NCI-H1694 treated with DMSO at 0.1 percent for 48 hours (cell line): Measurements from ENCODE around the gene XIRP2.

Source experiments
- DNase-seq: peaks from one replicate; lab custom pipeline; 2025; lab: John Stamatoyannopoulos, UW

The XIRP2 gene

DNA sequence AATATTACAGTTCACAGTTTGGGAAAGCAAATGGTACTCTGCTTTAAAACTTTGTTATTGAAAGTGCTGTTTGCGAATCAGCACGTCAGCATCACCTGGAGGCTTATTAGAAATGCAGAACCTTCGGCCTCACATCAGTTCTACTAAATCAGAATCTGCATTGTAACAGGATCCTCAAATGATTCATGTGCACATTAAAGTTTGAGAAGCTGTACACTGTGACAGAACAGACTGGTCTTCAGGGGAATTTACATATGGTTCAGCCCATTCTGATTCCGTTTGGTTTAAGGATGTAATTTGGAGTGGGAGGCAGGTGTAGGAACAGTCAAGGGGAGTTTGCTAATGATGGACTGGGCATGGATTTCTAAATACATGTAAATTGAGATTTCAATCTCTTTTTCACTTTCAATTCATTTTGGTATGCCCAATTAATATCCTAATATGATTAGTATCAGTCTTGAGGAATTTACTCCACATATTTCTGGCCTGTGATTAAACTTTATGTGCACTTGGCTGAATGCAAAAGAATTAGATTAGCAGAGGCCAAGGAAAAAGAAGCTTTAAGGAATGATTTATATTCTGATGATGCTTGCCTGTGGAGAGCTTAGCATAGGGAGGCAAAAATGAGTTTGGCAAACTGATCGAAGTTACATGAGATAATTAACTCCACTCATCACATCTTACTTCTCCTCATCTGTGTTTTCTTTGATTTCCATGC is 248.8 kb downstream of the XIRP2 start:
- no peak for DNase-seq

DNA sequence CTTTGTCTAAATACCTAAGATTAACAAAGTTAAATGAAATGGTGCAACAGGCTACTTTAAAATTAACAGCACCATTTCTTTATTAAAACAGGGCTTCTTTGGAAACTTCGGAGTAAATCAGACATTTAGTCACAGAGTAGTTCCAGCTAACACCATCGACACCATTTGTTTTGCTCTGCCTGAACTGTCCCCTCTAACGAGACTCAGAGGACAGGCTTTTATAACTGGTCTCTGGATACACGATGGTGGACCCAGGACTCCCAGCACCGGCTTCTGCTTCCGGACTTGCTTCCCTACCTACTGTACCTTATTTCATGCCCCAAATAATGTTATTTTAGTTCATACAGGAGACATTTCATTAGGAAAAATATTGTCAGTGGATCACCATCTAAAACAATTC is 252.1 kb downstream of the XIRP2 start:
- DNase-seq, result no peak

DNA sequence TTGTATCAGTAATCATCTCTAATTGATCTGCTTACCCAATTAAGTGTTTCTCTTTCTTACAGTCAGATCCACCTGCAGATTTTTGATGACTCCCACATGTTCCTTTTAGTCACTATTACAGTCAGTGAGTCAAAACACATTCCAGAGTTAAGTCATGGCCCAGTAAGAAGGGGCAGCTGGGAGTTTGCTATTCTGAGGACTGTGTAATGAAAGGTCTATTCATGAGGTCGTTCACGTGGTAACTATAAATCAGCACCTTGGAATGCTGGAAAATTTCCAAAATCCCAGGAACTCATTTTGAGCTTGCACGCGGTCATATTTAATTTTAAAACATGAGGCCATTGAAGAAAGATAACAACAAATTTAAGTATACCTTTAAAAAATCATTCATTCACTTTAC is 252.5 kb downstream of the XIRP2 start:
- no peak for DNase-seq

DNA sequence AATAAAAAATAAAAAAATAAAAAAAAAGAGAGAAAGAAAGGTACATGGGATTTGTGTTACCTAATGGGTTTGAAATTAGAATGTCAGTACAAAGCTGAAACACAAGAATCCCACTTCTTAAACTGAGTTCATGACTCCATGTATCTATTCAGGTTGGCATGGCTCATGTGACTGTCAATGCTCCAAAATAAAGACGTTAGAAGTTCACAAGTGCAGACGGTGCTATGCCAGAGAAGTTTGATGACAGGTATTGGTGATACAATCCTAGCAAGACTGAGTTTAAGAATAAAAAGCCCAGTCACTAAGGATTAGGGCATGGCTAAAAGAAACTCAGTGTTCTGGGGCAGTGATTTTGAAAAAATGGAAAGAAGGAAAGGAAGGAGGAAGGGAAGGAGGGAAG is 254.3 kb downstream of the XIRP2 start:
- no peak for DNase-seq

DNA sequence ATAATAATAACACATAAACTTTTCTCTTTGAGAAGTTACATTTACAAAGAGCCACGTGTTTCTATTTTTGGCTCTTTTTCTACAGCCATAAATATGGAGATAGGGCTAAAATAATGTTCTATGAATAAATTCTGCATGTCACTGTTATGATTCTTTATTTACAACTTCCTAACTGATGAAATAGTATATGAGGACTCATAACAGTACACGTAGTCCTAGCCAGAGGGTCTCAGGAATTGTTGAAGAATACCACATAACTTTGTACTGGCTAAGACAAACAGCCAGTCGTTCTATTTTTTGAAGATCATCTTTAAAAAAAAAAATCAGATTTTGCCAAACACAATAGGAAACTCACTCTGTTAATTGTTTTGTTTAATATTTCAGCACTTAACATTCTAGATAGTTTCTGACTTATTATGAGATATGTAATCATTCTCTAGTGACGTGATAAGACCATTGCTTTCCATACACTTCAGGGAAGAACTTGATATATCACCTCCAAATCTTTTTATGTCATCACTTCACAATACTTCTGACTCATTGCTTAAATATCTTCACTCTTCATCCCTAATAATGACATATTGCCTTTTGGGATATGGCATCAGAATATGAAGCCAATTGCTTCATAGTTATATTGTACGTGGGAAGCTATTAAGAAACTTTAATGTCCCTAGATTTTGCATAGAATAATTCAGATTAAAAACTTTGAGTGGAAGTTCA is 256.1 kb downstream of the XIRP2 start:
- no peak for DNase-seq

DNA sequence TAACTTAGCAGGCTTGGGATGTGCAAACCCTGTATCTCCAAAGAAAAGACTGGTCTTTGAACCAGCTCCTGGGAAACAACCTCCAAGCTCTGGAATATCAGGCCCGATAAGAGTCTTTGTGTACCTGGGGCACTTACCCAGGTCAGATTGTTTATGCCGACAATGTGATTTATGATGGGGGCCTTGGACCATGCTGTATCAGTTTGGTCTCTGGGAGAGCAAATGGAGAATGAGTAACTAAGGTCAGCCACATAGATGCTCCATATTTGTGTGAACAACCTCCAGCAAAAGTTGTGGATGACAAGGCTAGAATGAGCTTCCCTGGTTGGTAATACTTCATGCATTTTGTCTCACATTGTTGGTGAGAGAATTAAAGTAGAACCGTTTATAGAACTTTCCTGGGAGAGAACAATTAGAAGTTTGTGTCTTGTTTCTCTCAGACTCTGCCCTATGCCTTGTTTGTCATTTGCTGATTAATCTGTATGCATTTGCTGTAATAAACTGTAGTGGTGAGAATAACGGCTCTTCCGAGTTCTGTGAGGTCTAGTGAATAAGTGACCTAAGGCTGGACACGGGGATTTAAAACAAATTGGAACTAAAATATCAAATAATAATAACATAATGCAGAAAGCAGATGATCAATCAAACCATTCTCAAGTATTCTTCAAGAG is 259.1 kb downstream of the XIRP2 start:
- no peak for DNase-seq

DNA sequence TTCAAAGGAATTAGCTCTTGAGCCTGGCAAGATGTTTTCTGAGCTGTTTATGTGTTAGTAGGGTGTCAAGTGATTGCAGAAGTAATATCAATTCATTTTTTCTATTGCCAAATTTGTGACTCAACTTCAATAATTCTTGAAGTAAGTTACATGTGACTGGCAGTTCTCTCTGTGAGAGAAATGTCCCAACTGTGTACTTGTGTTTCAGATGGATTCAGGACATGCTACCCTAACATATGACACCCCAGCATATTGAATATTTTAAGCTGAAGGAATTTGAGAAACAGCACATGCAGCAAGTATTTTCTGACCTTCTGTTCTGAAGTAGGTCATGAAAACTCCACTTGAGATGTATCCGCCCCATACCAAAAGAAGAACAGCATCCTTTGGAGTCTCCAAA is 263.6 kb downstream of the XIRP2 start:
- DNase-seq, result no peak

DNA sequence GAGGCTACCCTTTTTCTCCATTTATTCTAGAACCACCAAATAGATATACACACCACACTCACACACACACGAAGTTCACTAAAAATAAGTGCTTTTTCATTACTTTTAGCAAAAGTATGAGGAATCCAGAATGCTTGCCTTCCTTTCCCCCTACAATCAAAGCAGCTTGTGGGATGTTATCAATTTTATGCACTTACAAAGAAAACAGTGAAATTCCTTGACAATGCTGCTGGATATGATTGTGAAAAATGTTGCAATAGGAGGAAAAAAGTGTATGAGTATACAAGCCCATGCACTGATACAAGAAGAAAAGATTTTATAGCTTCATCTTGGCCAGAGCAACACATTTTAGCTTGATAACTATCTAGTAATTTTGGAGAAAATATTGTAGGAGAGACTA is 269.2 kb downstream of the XIRP2 start:
- no peak for DNase-seq

DNA sequence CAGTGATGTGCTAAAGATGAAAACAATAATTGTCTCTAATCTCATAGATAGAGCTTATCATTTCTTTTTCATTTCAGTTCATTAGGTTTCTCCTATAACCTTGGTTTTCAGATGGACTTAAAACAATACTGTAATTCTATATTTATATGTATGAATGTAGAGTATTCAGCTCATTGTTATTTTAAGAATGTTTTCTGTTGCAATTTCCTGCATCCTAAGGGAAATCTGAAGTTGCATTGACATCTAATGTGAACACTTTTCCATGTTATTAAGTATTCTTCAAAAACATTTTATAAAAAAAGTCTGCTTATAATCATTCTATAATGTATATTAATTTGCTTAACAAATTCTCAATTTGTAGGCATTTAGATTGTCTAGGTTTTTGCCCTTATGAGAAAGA is 288.9 kb downstream of the XIRP2 start:
- DNase-seq, result no peak

DNA sequence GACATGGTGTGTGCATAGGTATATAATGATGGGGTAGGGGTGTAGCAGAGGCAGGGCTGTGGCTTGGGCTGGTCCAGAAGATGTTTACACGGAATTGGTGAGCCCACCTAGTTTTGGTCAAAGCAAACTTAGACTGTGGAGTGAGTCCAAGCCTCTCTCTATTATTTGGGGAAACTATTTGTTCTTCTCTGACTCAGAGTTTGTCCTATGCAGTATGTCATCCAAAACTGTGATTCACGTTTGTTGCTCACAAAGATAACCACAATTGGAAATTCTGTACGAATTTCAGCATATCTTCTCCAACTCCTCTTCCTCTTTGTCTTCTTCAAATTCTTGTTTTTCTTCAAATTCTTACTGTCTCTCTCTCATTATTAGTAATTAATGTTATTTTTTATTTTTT is 292.9 kb downstream of the XIRP2 start:
- no peak for DNase-seq

DNA sequence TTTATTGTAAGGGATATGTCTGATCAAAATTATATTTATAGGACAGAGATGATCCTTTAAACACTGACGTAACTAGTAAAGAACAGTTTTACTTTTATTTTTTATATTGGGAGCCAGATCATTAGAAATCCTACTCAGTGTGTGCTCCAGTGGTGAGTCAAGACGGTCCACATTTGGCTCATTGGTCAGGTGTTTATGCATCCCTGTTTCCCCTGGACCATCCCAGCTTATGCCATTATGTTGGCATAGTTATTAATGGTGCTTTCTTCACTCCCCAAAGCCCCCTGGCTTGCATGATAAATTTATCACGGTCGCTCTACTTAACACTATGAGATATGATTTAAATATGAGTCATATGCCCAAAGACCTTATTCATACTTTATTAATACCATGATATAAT is 293.4 kb downstream of the XIRP2 start:
- DNase-seq, result no peak

DNA sequence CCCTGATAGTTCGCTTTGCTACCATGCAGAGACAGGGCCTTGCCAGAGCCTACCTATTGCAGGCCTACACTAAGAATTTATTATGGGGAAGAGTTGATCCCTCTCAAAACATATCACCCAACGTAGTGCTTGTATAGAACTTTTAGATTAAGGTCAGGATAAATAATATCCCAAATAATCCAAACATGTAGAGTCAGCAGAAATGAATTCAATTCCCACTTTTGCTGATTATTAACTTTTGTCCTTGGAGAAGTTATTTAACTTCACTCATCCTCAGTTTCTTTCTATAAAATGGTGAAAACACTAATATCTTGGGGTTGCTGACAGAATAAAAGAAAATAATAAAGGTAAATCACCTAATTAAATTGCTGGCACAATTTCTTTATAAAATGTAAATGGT is 294.1 kb downstream of the XIRP2 start:
- DNase-seq, result no peak

DNA sequence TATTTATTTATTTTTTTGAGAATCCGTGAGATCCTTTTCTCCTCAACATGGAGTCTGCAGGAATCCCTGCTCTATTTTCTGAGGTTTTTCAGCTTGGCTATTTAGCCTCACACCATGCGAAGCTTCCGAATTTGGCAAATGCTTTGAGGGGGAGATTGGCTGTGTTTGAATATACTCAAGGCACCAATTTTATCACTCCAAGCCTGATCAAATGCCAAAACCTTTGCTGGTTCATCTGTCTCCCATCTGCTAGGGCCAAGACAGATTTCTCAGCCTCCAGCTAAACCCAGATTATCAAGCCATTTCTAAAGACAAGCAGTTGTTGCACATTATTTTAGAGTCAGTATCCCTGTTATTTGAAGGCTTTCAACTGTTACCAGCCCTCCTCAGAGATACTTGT is 295.7 kb downstream of the XIRP2 start:
- DNase-seq, result peak; percentile 57

DNA sequence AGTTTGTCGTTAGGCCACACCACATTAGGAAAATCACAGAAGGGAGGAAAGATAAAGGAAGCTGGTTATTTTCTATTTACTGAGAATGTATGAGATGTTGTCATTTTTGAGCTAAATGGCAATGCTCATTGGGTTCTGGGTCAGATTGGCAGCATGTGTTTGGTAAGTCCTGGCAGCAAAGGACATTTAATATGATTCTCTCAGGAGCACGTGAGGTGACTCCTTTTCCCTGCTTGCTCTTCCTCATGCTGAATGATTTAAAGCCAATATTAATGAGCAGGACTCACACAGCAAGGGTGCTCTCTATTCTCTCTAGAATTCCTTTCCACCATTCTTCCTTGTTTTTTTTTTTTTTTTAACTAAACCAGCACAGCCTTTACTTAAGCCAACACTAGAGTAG is 298.2 kb downstream of the XIRP2 start:
- DNase-seq, result no peak

DNA sequence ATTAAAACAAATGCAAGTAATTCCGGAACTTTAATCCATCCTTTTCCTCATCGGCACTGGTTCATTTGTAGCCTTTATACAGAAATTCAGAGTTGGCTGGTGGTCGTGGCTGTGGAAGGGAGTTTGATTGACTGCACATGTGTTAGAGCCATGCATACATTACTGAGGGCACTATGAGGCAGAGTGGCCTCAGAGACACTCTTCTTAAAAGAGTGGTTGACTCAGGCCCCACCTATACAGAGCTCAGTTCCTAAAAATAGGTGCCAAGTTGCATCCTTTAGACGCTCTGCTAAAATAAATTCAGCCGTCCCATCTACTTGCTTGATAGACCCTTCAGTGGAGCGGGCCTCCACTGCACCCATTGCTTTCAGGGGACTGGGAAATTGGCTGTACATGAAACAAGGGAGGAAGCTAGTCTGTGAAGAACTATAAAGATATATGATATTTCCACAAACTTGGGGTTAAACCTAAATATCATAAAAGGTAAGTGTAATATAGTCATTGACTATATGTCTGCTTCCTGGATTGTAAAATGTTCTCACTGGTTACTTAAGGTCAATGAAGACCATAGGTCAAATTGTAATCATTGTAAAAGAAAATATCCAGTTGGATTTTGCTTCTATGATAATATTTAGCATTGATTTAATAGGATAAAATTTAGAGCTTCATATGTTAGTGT is 298.9 kb downstream of the XIRP2 start:
- DNase-seq, result no peak

DNA sequence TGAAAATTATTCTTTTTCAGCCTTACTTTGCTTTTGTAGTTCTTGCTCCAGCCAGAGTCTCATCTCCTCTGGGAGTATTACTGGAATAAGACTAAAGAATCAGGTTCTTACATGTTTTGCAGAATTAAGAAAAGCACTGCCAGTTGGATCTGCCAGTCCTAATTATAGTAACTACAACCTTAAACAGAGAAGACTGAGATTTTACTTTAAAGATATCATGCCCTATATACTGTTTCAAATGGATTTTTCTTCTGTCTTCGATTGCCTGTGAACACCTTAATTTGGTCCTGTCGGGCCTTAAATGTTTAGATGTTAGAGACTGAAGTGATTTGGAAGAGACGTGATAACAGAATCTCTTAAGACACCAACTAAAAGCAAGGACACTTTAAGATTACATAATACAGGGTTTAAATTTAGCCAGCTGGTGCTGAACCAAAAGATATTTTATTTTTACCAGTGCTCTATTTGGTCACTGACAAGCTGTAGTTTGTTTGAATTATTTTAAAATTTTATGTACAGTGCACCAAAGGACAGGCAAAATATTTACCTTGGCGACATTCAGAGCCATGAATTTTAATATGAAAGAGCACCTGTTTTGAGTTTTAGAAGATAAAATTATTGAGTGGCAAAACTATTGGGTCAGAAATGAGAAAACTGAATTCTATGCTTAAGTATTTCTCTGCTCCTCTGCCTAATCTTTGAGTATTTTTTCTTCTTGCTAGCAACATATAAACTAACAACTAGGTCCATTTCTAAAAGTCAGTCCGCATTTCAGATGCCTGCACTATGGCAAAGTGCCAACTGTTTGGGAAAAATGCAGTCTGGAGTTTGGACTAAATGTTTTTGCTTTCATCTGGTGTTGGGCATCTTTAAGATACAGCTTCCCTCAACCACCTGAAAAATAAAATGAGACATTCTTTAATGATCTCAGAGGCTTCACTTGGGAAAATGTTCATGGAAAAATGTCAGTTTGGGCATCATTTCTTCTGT is 300.0 kb downstream of the XIRP2 start:
- no peak for DNase-seq

DNA sequence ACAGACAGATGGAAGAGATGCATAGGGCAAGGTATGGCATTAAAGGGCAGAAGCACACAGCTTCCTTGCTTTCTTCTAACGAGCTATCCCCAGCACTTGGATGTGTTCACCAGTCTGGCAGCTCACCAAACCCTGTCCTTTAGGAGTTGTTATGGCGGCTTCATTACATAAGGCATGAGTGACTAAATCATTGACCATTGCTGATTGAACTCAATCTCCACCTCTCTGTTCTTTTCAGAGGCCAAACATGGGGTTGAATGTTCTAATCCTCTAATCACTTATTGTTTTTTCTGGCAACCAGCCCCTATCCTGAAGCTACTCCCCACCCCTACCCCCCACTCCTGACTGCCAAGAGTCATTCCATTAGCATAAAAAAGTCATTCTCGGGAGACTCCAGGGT is 301.8 kb downstream of the XIRP2 start:
- DNase-seq, result no peak

DNA sequence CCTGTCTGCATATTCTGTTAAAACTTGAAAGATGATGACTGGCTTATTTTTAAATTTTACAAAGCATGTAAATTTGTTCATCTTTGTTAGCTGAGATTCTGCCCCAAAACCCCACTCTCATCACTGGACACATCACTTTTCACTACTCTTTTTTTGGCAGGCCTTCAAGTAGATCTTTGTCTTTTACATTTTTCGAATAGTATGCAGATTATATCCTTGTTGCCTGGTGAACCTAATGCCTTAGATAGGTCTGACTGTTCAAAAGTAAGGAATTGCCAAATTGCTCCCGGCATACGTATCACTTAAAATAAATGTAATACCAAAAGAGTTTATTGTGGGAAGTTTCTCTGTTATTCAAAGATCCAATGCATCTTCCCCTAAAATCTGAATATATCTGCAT is 303.3 kb downstream of the XIRP2 start:
- no peak for DNase-seq

DNA sequence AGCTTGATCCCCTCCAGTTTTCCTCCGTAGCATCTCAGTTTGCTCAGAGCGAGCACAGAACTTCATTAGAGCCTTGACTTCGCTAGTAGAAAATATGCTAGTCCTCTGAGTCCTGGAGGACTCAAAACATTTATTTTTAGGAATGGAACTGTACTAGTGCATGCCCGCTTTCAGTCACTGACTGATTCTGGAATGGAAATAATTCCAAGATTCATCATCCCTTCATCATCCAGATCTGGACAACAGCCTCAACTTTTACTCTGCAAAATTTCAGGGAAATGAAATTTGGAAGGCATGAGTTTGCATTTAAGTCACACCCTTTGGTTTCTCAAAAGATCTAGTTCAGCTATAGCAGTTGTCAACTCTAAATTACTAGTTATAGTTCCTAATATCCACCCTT is 304.6 kb downstream of the XIRP2 start:
- DNase-seq, result no peak

DNA sequence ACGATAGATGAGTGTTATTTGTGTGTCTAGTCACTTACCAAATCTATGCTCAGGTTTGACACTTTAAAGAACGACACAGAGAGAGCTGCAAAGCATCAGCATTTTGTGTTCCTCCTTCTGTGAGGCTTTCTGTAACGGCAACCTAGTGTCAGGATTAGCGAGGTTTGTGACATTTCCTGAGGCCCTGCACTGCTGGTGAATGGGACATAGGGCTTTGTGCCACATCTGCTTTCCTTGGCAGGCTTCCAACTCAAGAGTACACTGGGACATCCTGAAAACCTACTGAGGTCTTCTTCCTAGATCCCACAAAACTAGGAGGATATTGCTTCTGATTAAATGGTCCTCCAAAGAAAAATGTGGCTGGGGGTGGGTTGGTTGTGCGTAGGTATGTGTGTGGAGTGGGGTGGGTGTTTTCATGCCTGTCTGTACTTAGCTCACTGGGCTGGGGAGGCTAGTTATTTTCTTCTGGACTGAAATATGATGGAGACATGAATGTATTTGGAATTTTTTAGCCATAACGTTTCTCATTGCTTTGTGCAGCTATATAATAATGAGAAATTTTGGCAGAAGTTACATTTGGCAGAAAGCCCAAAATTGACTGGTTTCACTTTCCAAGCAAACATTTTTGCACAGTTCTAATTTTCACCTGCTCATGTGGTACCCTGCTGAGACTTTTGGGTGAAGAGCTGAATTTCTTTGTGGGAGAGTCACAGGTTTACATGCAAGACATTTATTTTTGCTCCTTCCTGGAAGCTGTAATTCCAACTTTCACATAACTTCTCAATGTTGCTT is 308.4 kb downstream of the XIRP2 start:
- peak; percentile 76 for DNase-seq

DNA sequence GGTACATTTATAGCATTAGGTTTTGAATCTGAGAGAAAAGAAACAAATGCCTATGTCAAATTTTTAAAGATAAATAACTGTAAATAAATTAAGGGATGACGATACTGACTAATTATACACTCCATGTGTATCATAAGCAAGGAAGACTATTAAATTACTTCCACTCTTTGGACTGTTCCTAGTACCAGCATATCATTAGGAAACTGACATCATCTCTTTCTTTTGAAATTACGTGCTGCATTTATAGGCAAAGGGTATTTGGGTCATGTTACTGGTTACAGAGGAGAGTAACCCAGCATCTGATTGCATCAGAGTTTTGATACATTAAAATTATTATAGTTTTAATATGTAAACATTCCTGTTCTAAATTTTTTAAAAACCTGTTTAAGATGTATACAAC is 309.7 kb downstream of the XIRP2 start:
- no peak for DNase-seq
